Smooth muscle cell (in vitro differentiated cells): ENCODE data around the gene SCIN. TPM values are rescaled to one million over a fixed set of nuclear protein-coding genes. Genes with fewer than 3 reads are reported as not detected.

Experiments
- DNase-seq: peaks from one replicate; lab custom pipeline; 2025; ENCODE audit not compliant: unreplicated experiment; lab: John Stamatoyannopoulos, UW
- H2AFZ ChIP-seq: fragments of 200-600 bp; sonication (generic); 2 replicates; pipeline ENCODE4 v1.6.0; 2016; ENCODE audit warnings: antibody characterized with exemption, low read depth, mild to moderate bottlenecking
- H3F3A ChIP-seq: fragments of 200-600 bp; sonication (generic); 2 replicates; pipeline ENCODE4 v1.6.0; 2017; ENCODE audit warnings: antibody characterized with exemption, low read depth
- H3K27ac ChIP-seq: fragments of 200-600 bp; sonication (generic); 2 replicates; pipeline ENCODE4 v1.5.1; 2016; ENCODE audit warnings: low read depth, mild to moderate bottlenecking
- H3K27me3 ChIP-seq: fragments of 200-600 bp; sonication (generic); 2 replicates; pipeline ENCODE4 v1.6.1; 2016; ENCODE audit warnings: low read depth, mild to moderate bottlenecking
- H3K36me3 ChIP-seq: fragments of 200-600 bp; sonication (generic); 2 replicates; pipeline ENCODE4 v1.5.1; 2016; ENCODE audit warnings: low read depth
- H3K4me1 ChIP-seq: fragments of 200-600 bp; sonication (generic); 2 replicates; pipeline ENCODE4 v1.5.1; 2016; ENCODE audit warnings: low read depth
- H3K4me2 ChIP-seq: fragments of 200-600 bp; sonication (generic); 2 replicates; pipeline ENCODE4 v1.6.0; 2016; ENCODE audit warnings: mild to moderate bottlenecking
- H3K4me3 ChIP-seq: fragments of 200-600 bp; sonication (generic); 2 replicates; pipeline ENCODE4 v1.5.1; 2016; ENCODE audit warnings: mild to moderate bottlenecking
- H3K79me2 ChIP-seq: fragments of 200-600 bp; sonication (generic); 2 replicates; pipeline ENCODE4 v1.6.0; 2016; ENCODE audit warnings: low read depth, mild to moderate bottlenecking
- H3K9ac ChIP-seq: fragments of 200-600 bp; sonication (generic); 2 replicates; pipeline ENCODE4 v1.6.0; 2016; ENCODE audit warnings: low read depth
- H3K9me3 ChIP-seq: fragments of 200-600 bp; sonication (generic); replicated peaks from 2 replicates; pipeline ENCODE4 v1.5.1; 2016; ENCODE audit warnings: low read depth
- H4K20me1 ChIP-seq: fragments of 200-600 bp; sonication (generic); 2 replicates; pipeline ENCODE4 v1.6.0; 2016; ENCODE audit warnings: low read depth
- CTCF ChIP-seq: fragments of 200-600 bp; sonication (generic); IDR thresholded peaks from 2 replicates; pipeline ENCODE4 v1.5.1; 2017; ENCODE audit warnings: borderline replicate concordance, mild to moderate bottlenecking, antibody characterized with exemption; ENCODE audit not compliant: insufficient read depth, poor library complexity, severe bottlenecking
- WGBS: methylation state at CpG from one replicate; pipeline ENCODE4 v1.1.7; 2016; ENCODE audit warnings: low lambda C conversion rate; 5-methylcytosine and 5-hydroxymethylcytosine counted together
- polyA plus RNA-seq: library from polyadenylated mRNA; unstranded; fragments of >200 nt; fragmentation: Nextera tagmentation; extraction: Ambion mirVana; gene quantifications from 2 replicates; pipeline ENCODE4 v1.2.1, GENCODE V29; 2016
- total RNA-seq: library from RNA; depleted of rRNA; stranded (reverse); fragments of >200 nt; gene quantifications from 2 replicates; pipeline ENCODE4 v1.2.3, GENCODE V29; 2014

SCIN gene
- total and polyA plus RNA-seq, 2 experiments from 2014 or later = 0.31 TPM

DNA sequence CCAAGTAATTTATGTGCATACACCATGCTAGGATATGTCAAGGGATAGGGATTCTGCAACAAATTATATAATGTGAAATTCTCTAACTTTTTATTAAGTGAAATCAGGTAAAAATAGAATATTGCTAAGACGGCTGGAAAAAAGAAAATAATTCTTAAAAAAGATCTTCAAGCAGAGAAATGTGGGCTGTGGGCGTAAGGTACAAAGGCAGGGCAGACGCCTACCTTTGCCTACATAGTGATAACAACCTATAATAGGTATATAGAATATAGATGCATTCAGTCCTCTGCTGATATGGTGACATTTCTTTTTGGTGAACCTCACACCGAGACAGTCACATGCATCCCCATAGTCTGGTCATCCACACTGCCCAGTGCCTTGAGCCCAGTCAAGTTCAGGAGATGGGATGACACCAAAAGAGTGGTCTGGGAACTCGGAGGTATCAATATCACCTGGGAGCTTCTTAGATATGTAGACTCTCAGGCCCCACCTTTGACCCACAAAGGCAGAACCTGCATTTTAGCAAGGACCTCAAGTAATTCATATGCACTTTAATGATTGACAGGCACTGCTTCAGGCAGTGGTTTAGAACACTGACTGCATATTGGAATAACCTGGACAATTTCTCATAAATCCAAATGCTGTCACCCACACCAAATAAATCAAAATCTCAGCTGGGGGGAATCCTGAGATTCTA, 59.4 kb downstream of the SCIN start:
- Histone ChIP-seq H3F3A (no peaks in the 10 kb centered on the region), H3K4me1 (no peaks in the 10 kb centered on the region), H3K27ac (no peak overlapping the region), H3K36me3 (no peaks in the 10 kb centered on the region), H2AFZ (no peak overlapping the region), H3K4me2 (no peak overlapping the region), H3K9ac (no peak overlapping the region), H4K20me1 (no peaks in the 10 kb centered on the region), H3K27me3 (no peaks in the 10 kb centered on the region), H3K9me3 (no peaks in the 10 kb centered on the region), H3K4me3 (no peak overlapping the region), H3K79me2 (no peaks in the 10 kb centered on the region)
- TF ChIP-seq CTCF = no peak
- 94% methylated on average over 5 of the region's 5 CpGs for WGBS
- DNase-seq = no peak

GRCh38 chr7:12630513-12630819, 59.9 kb downstream of the SCIN start:
- no peak overlapping the region for H3K27ac ChIP-seq
- no peaks in the 10 kb centered on the region for H3K79me2 ChIP-seq
- no peaks in the 10 kb centered on the region for H3F3A ChIP-seq
- H4K20me1 ChIP-seq = no peaks in the 10 kb centered on the region
- no peaks in the 10 kb centered on the region for H3K36me3 ChIP-seq
- WGBS = 83% methylated on average over 6 of the region's 6 CpGs
- no peak overlapping the region for H3K4me3 ChIP-seq
- no peaks in the 10 kb centered on the region for H3K27me3 ChIP-seq
- TF ChIP-seq CTCF = no peak
- H3K4me1 ChIP-seq = no peaks in the 10 kb centered on the region
- no peak overlapping the region for H3K9ac ChIP-seq
- H3K4me2 ChIP-seq = no peak overlapping the region
- no peak for DNase-seq
- H3K9me3 ChIP-seq = no peaks in the 10 kb centered on the region
- no peak overlapping the region for H2AFZ ChIP-seq

DNA sequence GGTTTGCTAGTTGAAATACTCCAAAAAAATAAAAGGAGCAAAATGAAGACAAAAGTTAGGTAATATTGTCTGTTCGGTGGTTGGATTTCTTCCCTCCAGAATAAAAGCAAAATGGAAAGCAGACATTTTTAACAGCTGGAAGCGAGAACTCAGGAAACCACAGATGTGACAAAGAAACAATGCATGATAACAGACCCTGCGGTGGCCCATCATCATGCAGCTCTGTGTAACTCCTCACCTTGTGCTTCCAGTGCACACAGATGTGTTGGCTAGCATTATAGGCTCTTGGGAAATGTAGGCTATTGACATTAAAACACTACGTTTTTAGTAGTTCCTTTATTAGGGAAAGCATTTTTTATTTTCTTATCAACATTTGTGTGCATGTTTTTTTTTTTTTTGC, 63.1 kb downstream of the SCIN start:
- no peaks in the 10 kb centered on the region for H3K4me1 ChIP-seq
- H3K27ac ChIP-seq = no peak overlapping the region
- H3K27me3 ChIP-seq = no peaks in the 10 kb centered on the region
- no peaks in the 10 kb centered on the region for H3K9me3 ChIP-seq
- H4K20me1 ChIP-seq = no peaks in the 10 kb centered on the region
- H3K4me2 ChIP-seq = no peak overlapping the region
- no peak for DNase-seq
- H3K9ac ChIP-seq = no peak overlapping the region
- no peak overlapping the region for H2AFZ ChIP-seq
- no peaks in the 10 kb centered on the region for H3K79me2 ChIP-seq
- no peak for TF ChIP-seq CTCF
- H3K4me3 ChIP-seq = no peak overlapping the region
- WGBS = 85% methylated on average over 4 of the region's 4 CpGs
- H3K36me3 ChIP-seq = no peaks in the 10 kb centered on the region
- H3F3A ChIP-seq = no peaks in the 10 kb centered on the region

DNA sequence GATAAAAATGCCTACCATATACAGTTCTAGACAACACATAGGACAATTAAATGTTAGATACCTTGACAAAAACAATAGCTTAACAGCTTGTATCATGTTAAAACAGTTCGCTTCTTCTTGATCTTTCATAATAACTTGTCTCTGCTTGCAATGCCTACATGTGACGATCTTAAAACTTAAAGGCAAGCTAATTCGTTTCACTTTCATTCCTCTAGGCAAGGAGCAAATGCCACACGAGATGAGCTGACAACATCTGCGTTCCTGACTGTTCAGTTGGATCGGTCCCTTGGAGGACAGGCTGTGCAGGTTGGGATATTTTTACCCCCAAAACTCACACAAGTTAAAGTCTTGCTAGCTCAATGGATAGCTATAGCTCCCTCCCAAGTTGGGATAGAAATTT, 65.3 kb downstream of the SCIN start:
- Histone ChIP-seq H3K4me1 (no peaks in the 10 kb centered on the region), H3K27ac (no peak overlapping the region), H3F3A (no peaks in the 10 kb centered on the region), H2AFZ (no peak overlapping the region), H3K27me3 (no peaks in the 10 kb centered on the region), H3K4me3 (no peak overlapping the region), H3K79me2 (no peaks in the 10 kb centered on the region), H3K36me3 (no peaks in the 10 kb centered on the region), H3K9me3 (no peaks in the 10 kb centered on the region), H3K4me2 (peak overlapping the region; percentile 10), H4K20me1 (no peaks in the 10 kb centered on the region), H3K9ac (no peak overlapping the region)
- DNase-seq = no peak
- TF ChIP-seq CTCF = no peak
- WGBS = 62% methylated on average over 6 of the region's 6 CpGs
